HG03378 (cell line): ENCODE data around the gene ASXL1.
"Not testable (repeated sequence)": the region's sequence is repeated elsewhere in the genome, so short reads cannot be mapped to it uniquely, and the experiment has no call there.

Experiments used
- ATAC-seq: cut with Tn5 transposase; IDR thresholded peaks from one replicate; pipeline ENCODE4 v1.9.1; 2021; ENCODE audit warnings: mild to moderate bottlenecking, moderate library complexity; ENCODE audit not compliant: unreplicated experiment

ASXL1 gene

GRCh38 chr20:32463642-32464400 lies 105.7 kb downstream of the ASXL1 start:
- ATAC-seq, result no peak

DNA sequence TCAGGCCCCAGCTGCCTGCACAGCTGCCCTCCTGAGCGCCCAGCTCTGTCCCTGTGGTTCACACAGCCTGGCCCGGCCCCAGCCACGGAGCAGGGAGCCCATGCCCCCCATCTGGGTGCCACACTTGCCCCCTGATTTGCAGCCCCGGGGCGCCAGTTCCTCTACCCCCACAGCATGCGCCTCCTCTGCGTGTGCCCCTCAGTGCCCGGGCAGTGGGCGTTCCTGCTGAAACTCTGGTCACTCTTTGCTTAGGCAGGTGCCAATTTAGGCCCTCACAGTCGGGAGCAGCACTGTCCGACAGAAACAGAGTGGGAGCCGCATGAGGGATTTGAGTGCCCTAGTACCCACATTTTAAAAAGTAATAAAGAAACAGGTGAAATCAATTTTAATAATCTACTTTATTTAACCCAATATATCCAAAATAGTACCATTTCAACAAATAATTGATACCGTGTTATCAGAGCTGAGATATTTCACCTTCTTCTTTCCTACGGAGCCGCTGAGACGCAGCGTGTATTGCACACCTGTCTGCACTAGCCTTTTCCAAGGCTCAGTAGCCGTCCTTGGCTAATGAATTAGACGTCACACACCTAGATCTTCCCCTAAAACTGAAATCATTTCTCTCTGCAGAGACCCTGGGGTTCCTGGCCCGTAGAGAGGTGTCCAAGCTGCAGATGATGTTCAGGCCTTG lies 106.4 kb downstream of the ASXL1 start:
- no peak for ATAC-seq

DNA sequence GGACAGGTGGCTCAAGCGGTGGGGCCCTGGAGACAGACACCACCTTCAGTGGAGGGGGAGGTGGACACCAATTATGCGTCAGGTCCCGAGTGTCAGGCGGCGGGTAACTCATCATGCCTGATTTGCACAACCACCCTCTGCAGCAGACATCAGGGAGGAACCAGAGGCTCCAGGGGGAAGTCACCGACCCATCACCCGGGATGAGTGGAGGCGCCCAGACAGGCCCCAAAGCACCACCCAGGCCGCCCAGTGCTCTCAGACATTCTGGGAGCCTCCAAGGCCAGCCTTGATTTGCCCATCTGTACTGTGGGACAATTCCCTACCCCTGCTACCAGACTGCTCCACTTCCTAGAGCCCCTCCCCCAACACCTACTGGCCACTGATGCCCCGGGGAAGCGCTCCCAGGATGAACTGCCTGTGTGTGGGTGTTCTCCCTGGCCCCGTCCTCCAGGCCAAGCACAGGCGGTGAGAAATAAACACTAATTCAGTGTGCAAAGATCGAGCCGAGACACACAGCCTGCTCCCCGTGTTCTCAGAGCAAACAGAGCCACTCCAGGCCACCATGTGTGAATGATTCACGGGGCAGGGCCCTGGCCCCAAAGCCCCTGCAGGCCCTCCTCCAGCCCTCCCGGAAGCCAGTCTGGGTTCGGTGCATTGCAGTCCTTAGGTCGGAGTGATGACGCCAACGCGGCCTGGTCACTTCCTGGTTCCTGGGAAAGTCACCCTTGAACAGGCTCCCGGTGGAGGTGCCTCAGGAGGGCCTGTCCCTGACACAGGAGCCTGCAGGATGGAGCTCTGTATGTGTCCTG lies 107.2 kb downstream of the ASXL1 start:
- ATAC-seq, result no peak

DNA sequence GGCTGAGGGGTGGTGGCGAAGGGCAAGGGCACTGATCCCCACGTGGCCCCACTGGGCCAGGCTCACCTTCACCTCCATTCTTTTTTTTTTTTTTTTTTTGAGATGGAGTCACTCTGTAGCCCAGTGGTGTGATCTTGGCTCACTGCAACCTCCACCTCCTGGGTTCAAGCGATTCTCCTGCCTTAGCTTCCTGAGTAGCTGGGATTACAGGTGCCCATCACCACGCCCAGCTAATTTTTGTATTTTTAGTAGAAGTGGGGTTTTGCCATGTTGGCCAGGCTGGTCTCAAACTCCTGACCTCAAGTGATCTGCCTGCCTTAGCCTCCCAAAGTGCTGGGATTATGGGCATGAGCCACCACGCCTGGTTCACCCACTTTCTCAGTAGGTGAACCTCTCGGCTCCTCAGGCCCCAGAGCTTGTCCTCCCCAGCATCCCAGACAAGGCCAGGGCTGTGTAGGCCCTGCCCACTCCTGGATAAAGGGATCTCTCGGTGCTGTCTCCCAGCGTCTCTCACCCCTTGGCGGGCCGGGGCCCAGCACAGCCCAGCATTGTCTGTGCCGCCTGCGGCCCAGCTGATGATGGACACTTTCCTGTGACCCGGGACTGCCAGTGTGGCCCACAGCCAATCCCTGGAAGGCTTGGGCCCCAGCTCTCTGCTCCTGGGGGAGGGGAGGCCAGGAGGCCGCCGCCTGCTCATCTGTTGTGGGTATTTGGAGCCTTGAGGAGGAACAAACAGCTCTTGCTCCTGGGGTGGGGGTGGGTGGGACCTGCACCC lies 108.0 kb downstream of the ASXL1 start:
- not testable (repeated sequence) for ATAC-seq

- ATAC-seq, result no peak
Measured at GRCh38 chr20:32466739-32467505, 108.8 kb downstream of the ASXL1 start.

DNA sequence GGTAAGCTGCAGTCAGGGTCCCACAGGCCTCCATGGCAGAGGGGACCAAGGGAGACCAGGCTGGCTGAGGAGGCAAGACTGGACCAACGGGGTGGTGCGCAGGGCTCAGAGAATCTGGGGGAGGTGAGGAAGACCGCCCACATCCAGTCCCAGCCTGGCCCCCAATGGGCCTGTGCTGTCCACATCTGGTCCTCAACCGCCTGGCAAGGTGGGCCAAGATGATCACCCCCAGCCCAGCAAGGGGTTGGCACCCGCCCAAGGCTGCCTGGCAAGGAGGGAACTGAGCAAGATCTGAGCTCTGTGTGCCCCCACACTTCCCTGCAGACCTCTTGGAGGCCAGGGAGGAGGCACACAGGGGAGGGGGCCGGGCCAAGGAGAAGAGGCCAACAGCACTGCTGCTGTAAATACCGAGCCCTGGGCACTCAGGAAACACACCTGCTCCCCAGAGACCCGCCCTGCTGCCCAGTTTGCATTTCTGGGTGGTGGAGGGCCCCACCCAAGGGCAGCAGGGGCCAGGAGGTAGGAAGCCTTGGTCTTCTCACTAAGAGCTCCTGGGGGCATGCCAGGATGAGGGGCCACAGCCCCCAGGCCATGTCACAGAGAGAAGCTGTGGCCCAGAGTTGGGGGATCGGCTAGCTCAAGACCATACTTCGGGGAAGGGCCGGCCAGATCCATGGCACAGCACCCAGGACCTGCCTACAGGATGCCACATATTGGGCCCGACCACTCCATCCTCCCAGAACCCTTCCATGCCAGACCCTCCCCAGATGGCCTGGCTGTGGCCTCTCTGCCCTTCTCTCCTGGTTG lies 109.6 kb downstream of the ASXL1 start:
- ATAC-seq, result no peak

- no peak for ATAC-seq
Measured at GRCh38 chr20:32468313-32468640, 110.1 kb downstream of the ASXL1 start.

DNA sequence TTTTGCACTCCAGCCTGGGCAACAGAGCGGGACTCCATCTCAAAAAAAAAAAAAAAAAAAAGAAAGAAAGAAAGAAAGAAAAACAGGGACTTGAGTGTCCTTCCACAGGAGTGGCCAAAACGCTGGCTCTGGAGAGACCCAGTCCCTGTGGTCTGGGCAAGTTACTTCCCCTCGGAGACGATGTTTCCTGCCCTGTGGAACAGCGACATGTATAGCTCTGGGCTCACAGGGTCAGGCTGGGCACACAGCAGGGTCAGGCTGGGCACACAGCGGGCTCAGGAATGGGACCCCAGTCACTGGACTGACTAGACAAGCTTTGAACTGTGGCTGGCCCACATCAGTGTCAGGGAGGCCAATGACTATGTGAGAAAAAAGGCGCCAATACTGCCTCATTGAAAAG lies 110.7 kb downstream of the ASXL1 start:
- no peak for ATAC-seq

- no peak for ATAC-seq
Measured at GRCh38 chr20:32470025-32470861, 112.1 kb downstream of the ASXL1 start.

DNA sequence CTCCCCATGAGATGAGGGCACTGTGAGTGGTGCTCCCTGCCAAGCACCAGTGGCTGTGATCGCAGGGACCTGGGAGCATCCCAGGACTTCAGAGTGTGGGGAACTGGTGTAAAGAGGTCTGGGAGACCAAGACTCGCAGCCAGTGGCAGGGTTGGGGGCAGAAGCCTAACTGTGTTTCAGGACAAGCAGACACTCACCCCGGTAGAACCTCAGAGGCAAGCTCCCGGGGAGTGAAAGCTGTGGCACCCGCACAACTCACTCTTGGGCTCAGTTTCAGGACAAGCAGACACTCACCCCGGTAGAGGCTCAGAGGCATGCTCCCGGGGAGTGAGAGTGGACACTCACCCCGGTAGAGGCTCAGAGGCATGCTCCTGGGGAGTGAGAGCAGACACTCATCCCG lies 112.8 kb downstream of the ASXL1 start:
- no peak for ATAC-seq

- ATAC-seq, result no peak
Measured at GRCh38 chr20:32472581-32473207, 114.6 kb downstream of the ASXL1 start.

GRCh38 chr20:32473231-32474008 lies 115.3 kb downstream of the ASXL1 start:
- ATAC-seq, result no peak

GRCh38 chr20:32474009-32474716 lies 116.0 kb downstream of the ASXL1 start:
- no peak for ATAC-seq

DNA sequence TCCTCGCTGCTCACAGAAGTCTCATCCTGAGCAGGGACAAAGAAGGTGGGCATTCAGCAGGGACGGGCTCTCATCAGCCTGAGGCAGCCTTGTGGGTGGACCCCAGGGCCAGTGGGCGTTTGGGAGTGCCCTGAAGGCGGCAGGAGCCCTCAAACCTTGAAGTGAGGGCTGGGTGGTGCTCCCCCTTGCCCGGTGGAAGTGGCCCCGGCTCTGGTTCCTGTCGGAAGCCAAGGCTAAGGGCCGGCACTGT lies 116.5 kb downstream of the ASXL1 start:
- ATAC-seq, result no peak

DNA sequence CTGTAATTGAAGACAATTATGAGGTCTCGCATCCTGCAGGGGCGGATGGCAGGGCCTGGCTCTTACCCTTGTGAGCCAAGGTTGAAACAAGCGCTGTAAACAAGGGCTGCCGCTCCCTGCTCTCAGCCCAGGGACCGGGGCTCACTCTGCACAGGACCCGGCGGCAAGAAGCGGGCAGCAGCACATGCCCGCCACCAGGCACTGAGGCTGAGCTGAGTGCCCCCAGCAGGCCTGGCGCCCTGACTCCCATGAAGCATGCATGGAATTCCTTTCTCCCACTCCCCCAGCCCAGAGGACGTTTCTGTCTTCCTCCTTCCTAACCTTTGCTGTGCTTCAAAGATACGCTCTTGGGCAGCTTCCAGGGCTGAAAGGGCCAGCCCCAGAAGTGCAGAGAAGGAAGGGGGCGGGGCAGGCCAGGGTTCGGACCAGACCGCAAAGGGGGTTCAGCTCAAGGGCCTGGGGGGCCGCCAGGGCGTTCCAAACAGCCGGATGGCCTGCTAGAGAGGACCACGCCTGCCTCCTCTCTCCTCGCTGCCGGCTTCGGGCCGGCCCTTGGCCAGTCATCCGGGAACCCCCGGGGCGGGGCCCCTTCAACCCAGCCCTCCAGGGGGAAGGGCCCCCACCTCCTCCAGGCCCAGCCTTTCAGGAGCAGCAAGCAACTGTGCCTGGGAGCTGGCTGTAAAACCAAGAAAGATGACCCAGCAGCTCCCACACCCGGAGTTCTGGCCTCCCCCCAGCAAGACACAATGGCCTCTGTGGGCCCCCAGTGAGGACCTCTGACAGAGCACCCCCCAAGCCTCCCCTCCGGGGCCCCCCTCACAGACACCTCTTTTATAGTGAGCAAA lies 117.1 kb downstream of the ASXL1 start:
- no peak for ATAC-seq
